Middle frontal gyrus (tissue), 1 donor: ENCODE results near the gene ING3.
"Not testable (repeated sequence)": the region's sequence is repeated elsewhere in the genome, so short reads cannot be mapped to it uniquely, and the experiment has no call there.

Source experiments
- DNase-seq: peaks from one replicate; pipeline ENCODE4 v3.0.0-alpha.2; 2015; ENCODE audit warnings: low spot score; ENCODE audit errors: extremely low spot score

Gene ING3

DNA sequence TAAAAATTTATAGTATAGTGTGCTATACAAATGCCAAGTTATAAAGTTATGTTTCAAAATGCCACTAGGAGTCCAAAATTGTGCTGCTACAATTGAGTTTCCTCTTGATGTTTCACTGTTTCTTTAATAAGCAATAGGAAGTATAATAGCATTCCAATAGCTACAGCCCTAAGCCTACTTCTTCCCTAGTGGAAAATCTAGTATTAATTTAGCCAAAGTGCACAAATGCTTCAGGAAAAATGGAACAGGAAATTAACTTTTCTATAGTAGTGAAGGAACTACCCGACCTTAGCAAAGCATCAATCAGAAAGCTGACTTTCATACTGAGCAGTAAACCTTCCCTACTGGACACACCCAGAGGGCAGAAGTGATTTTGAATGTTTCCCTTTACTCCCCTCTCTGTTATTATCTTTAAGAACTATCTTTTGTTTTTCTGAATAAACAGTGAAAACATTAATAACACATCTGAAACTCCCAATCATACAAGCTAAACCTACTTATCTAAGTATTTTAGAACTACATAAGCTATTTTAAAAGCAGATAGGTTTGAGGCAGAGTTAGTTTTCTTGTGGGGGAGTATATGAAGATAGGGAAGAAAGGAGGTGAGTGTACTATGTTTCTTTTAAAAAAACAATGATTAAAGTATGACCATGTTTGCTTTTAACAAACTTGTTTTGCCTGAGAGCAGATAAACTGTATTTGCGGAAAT is 51.6 kb downstream of the ING3 start:
- no peak for DNase-seq

- no peak for DNase-seq
Observed at GRCh38 chr7:121002757-121003200, 52.2 kb downstream of the ING3 start.

DNA sequence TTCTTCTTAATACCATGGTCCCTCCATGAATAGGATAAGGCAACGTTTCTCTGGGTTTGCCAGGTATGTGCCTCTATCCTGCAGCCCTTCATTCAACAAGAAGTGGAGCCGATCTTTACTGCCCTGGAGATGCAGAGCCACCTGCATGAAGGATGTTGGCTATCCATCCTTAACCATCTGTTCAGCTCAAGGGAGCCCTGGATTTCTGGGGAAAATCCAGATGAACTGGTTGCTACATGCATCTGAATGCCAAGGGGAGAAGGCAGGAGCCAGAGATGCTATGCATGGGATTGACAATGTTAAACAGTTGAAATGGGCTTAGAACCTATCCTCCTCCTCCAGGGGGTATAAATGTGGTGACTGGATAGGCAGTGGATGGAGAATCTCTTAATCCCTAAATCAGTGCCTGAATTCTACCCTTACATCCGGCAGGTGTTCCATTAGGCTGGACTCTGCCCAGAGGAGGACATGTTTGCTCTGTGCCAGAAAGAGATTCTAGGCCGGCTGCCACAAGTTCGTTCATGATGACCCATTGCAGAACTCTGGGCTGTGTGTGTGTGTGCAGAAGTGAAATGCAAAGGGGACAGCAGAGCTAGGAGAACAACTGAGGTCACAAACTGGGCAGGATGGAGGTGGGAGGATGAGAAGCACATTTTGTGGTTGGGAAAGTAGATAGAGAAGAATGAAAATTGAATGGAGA is 53.6 kb downstream of the ING3 start:
- no peak for DNase-seq

GRCh38 chr7:121005058-121005457 is 54.5 kb downstream of the ING3 start:
- DNase-seq: not testable (repeated sequence)

DNA sequence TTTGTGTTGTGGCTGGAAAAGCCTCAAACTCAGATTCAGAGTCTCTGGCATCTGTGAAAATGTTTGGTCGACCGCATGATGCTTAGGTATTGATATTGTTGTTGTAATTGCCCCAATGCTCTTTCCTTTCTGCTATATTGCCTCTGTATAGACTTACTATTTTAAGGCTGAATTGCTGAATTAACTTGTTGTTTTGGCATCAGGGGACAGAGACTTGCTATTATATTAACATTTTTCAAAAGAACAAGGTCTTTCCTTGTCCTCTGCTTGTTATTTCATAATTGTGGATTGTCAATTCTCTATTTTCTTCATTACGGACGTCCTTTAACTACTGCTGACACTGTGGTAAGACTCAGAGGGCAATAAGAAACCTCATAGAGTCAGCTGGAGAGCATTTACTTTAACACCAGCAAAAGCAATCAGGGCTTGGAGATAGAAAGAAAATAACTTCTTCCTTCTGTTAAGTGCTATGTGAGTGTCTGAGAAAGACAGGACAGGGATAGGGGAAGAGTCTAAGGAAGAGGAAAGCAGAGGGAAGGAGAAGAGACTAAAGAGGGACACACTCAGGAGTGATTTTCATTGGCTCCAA is 55.5 kb downstream of the ING3 start:
- DNase-seq: no peak

- DNase-seq: no peak
Observed at GRCh38 chr7:121006711-121007315, 56.2 kb downstream of the ING3 start.

DNA sequence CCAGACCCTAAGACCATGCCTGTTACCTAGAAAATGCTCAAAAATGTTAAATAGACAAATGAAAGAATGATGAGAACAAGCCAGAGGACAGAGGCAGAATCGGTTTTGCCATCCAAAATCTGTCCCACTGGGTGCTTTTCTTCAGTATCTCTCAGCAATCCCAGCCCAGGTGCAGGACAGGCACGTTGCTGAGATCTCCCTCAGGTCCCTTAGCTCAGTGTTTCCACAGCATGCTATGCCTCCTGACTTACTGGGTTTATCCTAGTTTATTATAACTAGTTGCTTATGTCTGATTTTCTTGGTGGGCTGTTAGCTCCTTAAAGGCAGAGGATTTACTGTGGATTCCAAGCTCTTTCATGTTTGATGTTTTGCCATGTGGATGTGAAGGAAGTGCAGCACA is 58.2 kb downstream of the ING3 start:
- no peak for DNase-seq

DNA sequence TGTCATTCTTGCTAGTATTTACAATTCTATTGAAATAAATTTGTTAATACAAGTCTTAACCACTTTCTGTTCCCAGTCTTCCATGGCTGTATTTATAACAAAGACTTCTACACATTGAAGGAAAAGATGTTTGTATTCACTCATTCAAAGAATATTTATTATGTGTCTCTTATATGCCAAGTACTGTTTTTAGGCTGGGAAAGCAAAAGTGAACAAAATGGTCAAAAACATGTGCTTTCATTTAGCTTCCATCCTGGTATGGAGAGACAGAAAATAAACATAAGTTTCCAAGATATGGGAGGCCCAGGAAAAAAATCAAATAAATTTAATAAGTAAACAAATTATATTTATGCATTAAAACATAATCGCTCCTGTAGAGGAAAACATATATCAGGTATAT is 60.8 kb downstream of the ING3 start:
- DNase-seq: no peak

DNA sequence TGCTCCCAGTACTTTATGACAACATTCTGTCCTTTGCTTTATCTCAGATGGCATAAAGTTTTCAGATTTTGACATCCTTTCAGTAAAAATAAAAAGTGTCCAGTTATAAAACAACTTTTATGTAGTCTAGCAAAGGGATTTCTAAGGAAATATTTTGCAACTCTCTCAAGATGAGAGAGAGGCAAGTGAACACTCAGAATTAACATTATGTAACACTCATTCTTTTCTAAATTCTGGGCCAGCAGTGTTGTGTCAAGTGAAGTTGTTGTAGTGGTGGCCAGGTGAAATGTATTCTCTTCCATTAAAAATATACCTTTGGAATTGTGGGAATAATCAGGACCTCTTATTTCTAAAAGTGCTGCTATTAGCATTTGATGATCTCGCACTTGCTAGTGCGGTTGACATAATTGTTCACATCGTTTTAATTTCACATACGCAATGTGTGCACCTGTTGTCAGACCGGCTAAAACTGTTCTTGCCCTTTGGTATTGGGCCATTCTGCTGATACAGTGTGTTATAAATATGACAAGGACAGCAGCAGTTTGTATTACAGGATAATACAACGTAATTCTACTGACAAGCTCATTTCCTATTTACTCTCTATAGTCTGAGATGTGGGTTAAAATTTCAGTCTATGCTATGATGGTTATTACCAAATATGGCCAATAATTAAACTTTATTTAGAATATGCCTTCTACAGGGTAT is 61.7 kb downstream of the ING3 start:
- DNase-seq: no peak

GRCh38 chr7:121012919-121013318 is 62.3 kb downstream of the ING3 start:
- no peak for DNase-seq

- DNase-seq: no peak
Observed at GRCh38 chr7:121015560-121015959, 65.0 kb downstream of the ING3 start.

GRCh38 chr7:121016966-121017365 is 66.4 kb downstream of the ING3 start:
- DNase-seq: no peak

DNA sequence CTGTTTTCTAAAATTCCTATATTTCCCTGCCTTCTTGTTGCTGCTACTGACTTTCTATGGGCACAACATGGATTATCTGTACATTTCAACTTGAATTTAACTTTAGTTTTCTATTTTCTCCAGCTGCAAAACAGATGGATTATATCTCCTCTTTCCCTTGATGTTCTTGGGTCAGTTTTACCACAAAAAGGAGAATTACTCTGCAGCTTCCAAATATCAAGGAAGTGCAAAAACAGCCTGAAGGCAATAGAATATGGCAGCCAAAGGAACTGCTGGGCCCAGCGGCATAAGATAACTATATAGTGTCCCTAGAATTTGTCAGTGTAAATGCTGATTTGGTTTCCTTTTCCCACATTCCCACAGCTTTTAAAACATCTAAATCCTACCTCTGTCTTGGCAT is 67.0 kb downstream of the ING3 start:
- DNase-seq: no peak

DNA sequence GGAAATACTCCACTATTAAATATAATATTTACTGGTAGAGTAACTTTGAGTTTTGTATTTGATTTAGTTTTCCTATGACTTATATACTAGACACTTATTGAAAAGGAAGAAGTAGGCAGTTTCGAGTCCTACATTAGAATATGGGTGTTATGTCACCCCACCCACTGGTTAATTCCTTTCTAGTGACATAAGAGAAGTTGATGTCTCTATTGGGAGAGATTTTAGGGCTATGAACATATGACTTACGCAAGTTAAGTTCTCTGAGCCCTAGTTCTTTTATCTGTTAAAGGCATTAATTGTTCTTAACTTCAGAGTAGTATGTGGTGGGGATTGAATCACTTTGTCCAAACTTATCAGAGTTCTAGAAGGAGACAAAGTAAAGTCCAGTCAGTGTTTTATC is 68.4 kb downstream of the ING3 start:
- no peak for DNase-seq

DNA sequence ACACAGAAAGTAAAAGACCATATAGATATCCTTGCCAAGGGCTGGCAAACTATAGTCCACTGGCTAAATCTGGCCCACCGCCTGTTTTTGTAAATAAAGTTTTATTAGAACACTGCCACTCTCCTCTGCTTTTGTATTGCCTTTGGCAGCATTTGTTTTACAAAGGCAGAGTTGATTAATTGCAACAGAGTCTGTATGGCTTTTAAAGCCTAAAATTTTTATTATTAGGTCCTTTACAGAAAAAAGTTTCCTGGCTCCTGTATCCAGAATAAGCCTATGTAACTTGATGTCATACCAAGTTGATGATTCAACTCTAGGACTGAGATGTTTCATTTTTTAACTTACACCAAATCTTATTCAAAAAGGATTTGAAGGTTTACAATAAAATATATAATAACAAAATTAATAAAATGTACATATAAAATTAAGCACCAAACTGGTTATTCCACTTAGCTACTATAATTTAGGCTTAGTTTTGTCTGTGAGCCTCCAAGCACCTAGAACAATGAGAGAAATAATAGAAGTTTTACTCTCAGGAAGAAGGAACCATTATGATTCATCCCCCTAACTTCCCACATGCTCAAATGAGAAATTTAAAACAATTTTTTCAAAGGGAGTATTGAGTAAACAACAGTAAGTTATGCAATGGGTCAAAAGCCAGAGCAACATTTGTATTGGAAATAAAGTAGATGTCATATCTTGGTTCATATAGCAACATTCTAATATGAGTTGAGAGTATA is 69.8 kb downstream of the ING3 start:
- no peak for DNase-seq

DNA sequence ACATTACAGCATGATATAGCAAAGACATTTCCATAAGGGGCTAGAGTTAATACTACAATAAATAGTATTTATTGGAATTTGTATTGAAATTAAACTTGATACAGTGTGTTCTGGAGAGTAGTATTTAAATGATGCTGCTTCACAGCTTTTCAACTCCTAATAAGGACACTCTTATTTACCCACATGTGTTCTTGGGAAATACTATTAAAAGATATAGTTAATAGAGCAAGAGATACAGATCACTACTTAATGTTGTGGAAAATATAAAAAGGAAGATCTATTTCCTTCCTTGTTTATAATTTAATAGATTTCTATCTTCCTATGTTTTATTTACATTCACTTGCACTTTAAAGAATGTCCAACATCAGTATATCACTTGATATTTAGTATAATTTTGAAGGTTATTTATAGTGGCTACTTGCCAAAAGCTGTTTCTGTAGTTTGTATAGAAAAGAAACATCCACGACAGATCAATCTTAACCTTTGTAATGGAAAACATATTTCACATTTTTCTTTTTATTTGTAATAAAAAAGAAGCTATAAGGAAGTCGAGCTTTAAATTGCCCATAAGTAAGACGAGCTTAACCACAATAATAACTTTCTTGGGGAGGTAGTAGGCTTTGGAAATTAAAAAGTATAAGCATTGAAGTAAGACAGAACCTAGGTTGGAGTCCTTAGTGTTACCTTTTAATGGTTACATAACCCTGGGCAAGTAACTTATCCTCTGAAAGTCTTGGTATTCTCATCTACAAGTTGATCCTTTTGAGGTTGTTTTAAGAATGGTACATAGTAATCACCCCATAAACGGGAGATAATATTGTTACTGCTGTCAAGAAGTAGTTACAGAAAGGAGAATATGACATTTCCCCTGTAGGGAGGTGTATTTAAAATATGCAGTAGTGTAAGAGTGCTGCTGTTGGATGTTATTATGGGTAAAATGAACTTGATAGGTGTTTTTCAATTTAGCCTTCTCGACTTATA is 70.7 kb downstream of the ING3 start:
- DNase-seq: no peak

- no peak for DNase-seq
Observed at GRCh38 chr7:121023194-121023593, 72.6 kb downstream of the ING3 start.

DNA sequence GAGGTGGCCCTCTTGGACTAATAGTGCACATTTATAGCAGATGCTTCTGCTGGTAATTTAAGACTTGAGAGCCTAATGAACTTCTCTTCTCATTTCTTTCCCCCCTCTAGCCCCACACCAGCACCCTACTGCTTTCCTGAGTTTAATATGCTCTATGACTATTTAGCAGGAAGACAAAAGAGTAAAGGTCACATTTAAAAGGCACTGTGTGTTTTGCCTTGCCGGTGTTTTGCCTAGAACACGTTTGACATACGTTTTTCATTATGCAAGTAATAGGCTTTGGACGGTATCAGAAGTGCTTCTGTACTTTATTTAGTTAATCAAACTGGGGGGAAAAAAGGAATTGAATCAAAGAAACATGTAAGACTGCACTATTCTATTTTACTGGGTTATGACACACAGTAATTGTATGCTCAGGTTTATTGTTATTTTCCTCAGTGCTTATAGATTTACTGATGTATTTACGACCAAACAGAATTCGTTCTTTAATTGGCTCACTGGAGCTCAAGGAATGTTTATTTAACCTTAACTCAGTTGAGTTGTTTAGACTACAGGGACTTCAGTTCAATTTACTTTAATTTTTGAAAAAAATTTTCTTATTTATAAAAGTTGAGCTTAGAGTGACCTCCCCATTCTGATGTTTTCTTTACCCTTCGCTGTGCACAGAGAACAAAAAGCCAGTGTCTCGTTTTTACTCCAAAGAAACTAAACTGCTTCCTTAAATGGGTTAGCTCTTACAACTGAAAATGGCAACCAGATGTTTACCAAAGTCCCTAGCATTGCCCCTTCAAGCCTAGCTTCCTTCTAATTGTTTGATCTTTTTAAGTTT is 73.3 kb downstream of the ING3 start:
- no peak for DNase-seq

- no peak for DNase-seq
Observed at GRCh38 chr7:121024611-121025010, 74.0 kb downstream of the ING3 start.
